Liver (tissue), 9 donors: ENCODE measurements around the gene GNA15. TPM values are rescaled to one million over a fixed set of nuclear protein-coding genes. Genes with fewer than 3 reads are reported as not detected.

Source experiments
- DNase-seq: peaks from one replicate; pipeline ENCODE4 v3.0.0-alpha.2; 2017; ENCODE audit warnings: low spot score
- H3K27ac ChIP-seq, 2 donors: one replicate each; pipeline ENCODE4 v1.7.0; 2013; ENCODE audit warnings: inconsistent platforms in 2 of 2, low read length in 2 of 2, control low read depth in 1 of 2, low read depth in 1 of 2, mild to moderate bottlenecking in 1 of 2
- H3K27me3 ChIP-seq, 4 donors: one replicate each; pipeline versions ENCODE4 v1.6.1 to v1.7.0; 2013; ENCODE audit warnings: low read length in 3 of 4, inconsistent platforms in 1 of 4, mild to moderate bottlenecking in 1 of 4, moderate library complexity in 1 of 4; ENCODE audit not compliant: control insufficient read depth in 4 of 4, insufficient read depth in 4 of 4
- H3K36me3 ChIP-seq, 4 donors: one replicate each; pipeline versions ENCODE4 v1.6.1 to v1.7.0; 2013; ENCODE audit warnings: low read length in 3 of 4, mild to moderate bottlenecking in 3 of 4, low read depth in 1 of 4, moderate library complexity in 1 of 4; ENCODE audit not compliant: control insufficient read depth in 4 of 4, insufficient read depth in 3 of 4
- H3K4me1 ChIP-seq, 4 donors: one replicate each; pipeline versions ENCODE4 v1.6.1 to v1.7.0; 2013; ENCODE audit warnings: low read length in 3 of 4, mild to moderate bottlenecking in 3 of 4, moderate library complexity in 1 of 4; ENCODE audit not compliant: control insufficient read depth in 4 of 4, insufficient read depth in 4 of 4
- H3K4me3 ChIP-seq, 3 donors: one replicate each; pipeline versions ENCODE4 v1.6.1 to v1.7.0; 2013; ENCODE audit warnings: low read length in 3 of 3, control low read depth in 1 of 3, low read depth in 1 of 3, mild to moderate bottlenecking in 1 of 3
- H3K9ac ChIP-seq, 2 donors: one replicate each; pipeline ENCODE4 v1.7.0; 2013; ENCODE audit warnings: low read length in 2 of 2, mild to moderate bottlenecking in 2 of 2, moderate library complexity in 2 of 2, control low read depth in 1 of 2, low read depth in 1 of 2
- H3K9me3 ChIP-seq, 4 donors: one replicate each; pipeline versions ENCODE4 v1.6.1 to v1.7.0; 2013; ENCODE audit warnings: low read length in 3 of 4; ENCODE audit not compliant: control insufficient read depth in 4 of 4
- EGR1 ChIP-seq, 2 donors: IDR thresholded peaks; 2 replicates each; pipeline ENCODE4 v1.6.1; 2016 to 2018; ENCODE audit warnings: antibody characterized with exemption in 2 of 2, low read depth in 2 of 2
- FOXA1 ChIP-seq: IDR thresholded peaks from 2 replicates; pipeline ENCODE4 v1.6.1; 2016; ENCODE audit warnings: antibody characterized with exemption
- FOXA2 ChIP-seq: IDR thresholded peaks from 2 replicates; pipeline ENCODE4 v1.6.1; 2016; ENCODE audit warnings: antibody characterized with exemption
- GABPA ChIP-seq, 2 donors: IDR thresholded peaks in 1 of 2; conservative IDR thresholded peaks in 1 of 2; 2 replicates each; pipeline ENCODE4 v1.6.1; 2016; ENCODE audit warnings: antibody characterized with exemption in 2 of 2, mild to moderate bottlenecking in 1 of 2, moderate library complexity in 1 of 2
- HNF4A ChIP-seq, 2 donors: conservative IDR thresholded peaks; 2 replicates each; pipeline ENCODE4 v1.6.1; 2016; ENCODE audit warnings: antibody characterized with exemption in 2 of 2, mild to moderate bottlenecking in 2 of 2
- HNF4G ChIP-seq: IDR thresholded peaks from 2 replicates; pipeline ENCODE4 v1.6.1; 2016; ENCODE audit warnings: antibody characterized with exemption
- JUND ChIP-seq, 2 donors: IDR thresholded peaks; 2 replicates each; pipeline ENCODE4 v1.6.1; 2016; ENCODE audit warnings: antibody characterized with exemption in 2 of 2
- NR2F2 ChIP-seq: IDR thresholded peaks from 2 replicates; pipeline ENCODE4 v1.6.1; 2016; ENCODE audit warnings: antibody characterized with exemption
- RAD21 ChIP-seq, 2 donors: IDR thresholded peaks; 2 replicates each; pipeline ENCODE4 v1.6.1; 2016; ENCODE audit warnings: antibody characterized with exemption in 2 of 2, mild to moderate bottlenecking in 2 of 2
- RXRA ChIP-seq, 2 donors: IDR thresholded peaks; 2 replicates each; pipeline ENCODE4 v1.6.1; 2017 to 2018; ENCODE audit warnings: antibody characterized with exemption in 2 of 2, mild to moderate bottlenecking in 1 of 2
- SP1 ChIP-seq: IDR thresholded peaks from 2 replicates; pipeline ENCODE4 v1.6.1; 2018; ENCODE audit warnings: antibody characterized with exemption, mild to moderate bottlenecking
- TAF1 ChIP-seq: conservative IDR thresholded peaks from 2 replicates; pipeline ENCODE4 v1.6.1; 2016; ENCODE audit warnings: antibody characterized with exemption, mild to moderate bottlenecking
- YY1 ChIP-seq: IDR thresholded peaks from 2 replicates; pipeline ENCODE4 v1.6.1; 2016; ENCODE audit warnings: antibody characterized with exemption, mild to moderate bottlenecking
- WGBS: extraction: QIAGEN DNeasy Blood & Tissue Kit; methylation state at CpG from one replicate; pipeline ENCODE4 v1.1.7; 2013; 5-methylcytosine and 5-hydroxymethylcytosine counted together
- polyA plus RNA-seq, 2 donors: library from polyadenylated mRNA; stranded (reverse) in 1 of 2; unstranded in 1 of 2; fragments of 200-250 nt in 1 of 2; fragments of >200 nt in 1 of 2; fragmentation: Nextera tagmentation in 1 of 2; extraction: Ambion mirVana in 1 of 2; gene quantifications; one replicate each; pipeline versions ENCODE4 v1.2.1 to v1.2.3, GENCODE V29; 2013 to 2015
- total RNA-seq, 2 donors: library from RNA; depleted of rRNA; stranded (reverse); fragments of >200 nt; gene quantifications; one replicate each; pipeline ENCODE4 v1.2.3, GENCODE V29; 2014
- TF ChIP-seq, protein P1 (sequence below): IDR thresholded peaks from 2 replicates; pipeline ENCODE4 v1.6.1; 2016; ENCODE audit warnings: antibody characterized with exemption
- TF ChIP-seq, protein P2 (sequence below): IDR thresholded peaks from 2 replicates; pipeline ENCODE4 v1.6.1; 2016; ENCODE audit warnings: antibody characterized with exemption, mild to moderate bottlenecking
- TF ChIP-seq, protein P3 (sequence below): IDR thresholded peaks from 2 replicates; pipeline ENCODE4 v1.6.1; 2016; ENCODE audit warnings: antibody characterized with exemption
- TF ChIP-seq, protein P4 (sequence below): IDR thresholded peaks from 2 replicates; pipeline ENCODE4 v1.6.1; 2016; ENCODE audit warnings: antibody characterized with exemption
- TF ChIP-seq, protein P5 (sequence below): fragments of 150-350 bp; IDR thresholded peaks from 2 replicates; pipeline ENCODE4 v1.5.1; 2017; ENCODE audit warnings: improper control_type of control experiment, low read depth, low read length; ENCODE audit not compliant: missing input control
- donor health status: healthy.
- donor health status: healthy.
- donor health status: healthy.
- donor health status: healthy.
- donor health status: healthy.

GNA15 gene
- total and polyA plus RNA-seq, 4 donors: 0.11 to 10.4 (median 1.4) TPM

- H3K36me3 ChIP-seq: peaks cover 0 to 5% (median 1%) of the 10 kb centered on the region in 4 donors
- 97% methylated on average over 18 of the region's 18 CpGs for WGBS
- no peak overlapping the region for H3K27ac ChIP-seq
- no peaks in the 10 kb centered on the region for H3K27me3 ChIP-seq
- no peak for DNase-seq
- H3K9me3 ChIP-seq: no peaks in the 10 kb centered on the region
- no peak overlapping the region for H3K9ac ChIP-seq
- peaks cover 8 to 20% (median 16%) of the 10 kb centered on the region in 4 donors for H3K4me1 ChIP-seq
- no peak overlapping the region for H3K4me3 ChIP-seq
- TF ChIP-seq FOXA1 (no peak), TAF1 (no peak), HNF4G (no peak), NR2F2 (no peak), RXRA (IDR thresholded peaks at IDR 0.05) (no peak), SP1 (no peak), EGR1 (IDR thresholded peaks at IDR 0.05; ENCODE audit: low read depth in 2 of 2) (no peak), HNF4A (conservative IDR thresholded peaks at IDR 0.05) (no peak), GABPA (IDR thresholded peaks at IDR 0.05 in 1 of 2, conservative IDR thresholded peaks at IDR 0.05 in 1 of 2) (no peak), FOXA2 (no peak), RAD21 (IDR thresholded peaks at IDR 0.05) (no peak), JUND (IDR thresholded peaks at IDR 0.05) (no peak), YY1 (no peak)
- TF ChIP-seq, protein P1, sequence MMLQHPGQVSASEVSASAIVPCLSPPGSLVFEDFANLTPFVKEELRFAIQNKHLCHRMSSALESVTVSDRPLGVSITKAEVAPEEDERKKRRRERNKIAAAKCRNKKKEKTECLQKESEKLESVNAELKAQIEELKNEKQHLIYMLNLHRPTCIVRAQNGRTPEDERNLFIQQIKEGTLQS: no peak
- TF ChIP-seq, protein P2, sequence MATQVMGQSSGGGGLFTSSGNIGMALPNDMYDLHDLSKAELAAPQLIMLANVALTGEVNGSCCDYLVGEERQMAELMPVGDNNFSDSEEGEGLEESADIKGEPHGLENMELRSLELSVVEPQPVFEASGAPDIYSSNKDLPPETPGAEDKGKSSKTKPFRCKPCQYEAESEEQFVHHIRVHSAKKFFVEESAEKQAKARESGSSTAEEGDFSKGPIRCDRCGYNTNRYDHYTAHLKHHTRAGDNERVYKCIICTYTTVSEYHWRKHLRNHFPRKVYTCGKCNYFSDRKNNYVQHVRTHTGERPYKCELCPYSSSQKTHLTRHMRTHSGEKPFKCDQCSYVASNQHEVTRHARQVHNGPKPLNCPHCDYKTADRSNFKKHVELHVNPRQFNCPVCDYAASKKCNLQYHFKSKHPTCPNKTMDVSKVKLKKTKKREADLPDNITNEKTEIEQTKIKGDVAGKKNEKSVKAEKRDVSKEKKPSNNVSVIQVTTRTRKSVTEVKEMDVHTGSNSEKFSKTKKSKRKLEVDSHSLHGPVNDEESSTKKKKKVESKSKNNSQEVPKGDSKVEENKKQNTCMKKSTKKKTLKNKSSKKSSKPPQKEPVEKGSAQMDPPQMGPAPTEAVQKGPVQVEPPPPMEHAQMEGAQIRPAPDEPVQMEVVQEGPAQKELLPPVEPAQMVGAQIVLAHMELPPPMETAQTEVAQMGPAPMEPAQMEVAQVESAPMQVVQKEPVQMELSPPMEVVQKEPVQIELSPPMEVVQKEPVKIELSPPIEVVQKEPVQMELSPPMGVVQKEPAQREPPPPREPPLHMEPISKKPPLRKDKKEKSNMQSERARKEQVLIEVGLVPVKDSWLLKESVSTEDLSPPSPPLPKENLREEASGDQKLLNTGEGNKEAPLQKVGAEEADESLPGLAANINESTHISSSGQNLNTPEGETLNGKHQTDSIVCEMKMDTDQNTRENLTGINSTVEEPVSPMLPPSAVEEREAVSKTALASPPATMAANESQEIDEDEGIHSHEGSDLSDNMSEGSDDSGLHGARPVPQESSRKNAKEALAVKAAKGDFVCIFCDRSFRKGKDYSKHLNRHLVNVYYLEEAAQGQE: no peak
- TF ChIP-seq, protein P3, sequence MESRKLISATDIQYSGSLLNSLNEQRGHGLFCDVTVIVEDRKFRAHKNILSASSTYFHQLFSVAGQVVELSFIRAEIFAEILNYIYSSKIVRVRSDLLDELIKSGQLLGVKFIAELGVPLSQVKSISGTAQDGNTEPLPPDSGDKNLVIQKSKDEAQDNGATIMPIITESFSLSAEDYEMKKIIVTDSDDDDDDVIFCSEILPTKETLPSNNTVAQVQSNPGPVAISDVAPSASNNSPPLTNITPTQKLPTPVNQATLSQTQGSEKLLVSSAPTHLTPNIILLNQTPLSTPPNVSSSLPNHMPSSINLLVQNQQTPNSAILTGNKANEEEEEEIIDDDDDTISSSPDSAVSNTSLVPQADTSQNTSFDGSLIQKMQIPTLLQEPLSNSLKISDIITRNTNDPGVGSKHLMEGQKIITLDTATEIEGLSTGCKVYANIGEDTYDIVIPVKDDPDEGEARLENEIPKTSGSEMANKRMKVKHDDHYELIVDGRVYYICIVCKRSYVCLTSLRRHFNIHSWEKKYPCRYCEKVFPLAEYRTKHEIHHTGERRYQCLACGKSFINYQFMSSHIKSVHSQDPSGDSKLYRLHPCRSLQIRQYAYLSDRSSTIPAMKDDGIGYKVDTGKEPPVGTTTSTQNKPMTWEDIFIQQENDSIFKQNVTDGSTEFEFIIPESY: no peak
- TF ChIP-seq, protein P4, sequence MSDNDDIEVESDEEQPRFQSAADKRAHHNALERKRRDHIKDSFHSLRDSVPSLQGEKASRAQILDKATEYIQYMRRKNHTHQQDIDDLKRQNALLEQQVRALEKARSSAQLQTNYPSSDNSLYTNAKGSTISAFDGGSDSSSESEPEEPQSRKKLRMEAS: no peak
- TF ChIP-seq, protein P5, sequence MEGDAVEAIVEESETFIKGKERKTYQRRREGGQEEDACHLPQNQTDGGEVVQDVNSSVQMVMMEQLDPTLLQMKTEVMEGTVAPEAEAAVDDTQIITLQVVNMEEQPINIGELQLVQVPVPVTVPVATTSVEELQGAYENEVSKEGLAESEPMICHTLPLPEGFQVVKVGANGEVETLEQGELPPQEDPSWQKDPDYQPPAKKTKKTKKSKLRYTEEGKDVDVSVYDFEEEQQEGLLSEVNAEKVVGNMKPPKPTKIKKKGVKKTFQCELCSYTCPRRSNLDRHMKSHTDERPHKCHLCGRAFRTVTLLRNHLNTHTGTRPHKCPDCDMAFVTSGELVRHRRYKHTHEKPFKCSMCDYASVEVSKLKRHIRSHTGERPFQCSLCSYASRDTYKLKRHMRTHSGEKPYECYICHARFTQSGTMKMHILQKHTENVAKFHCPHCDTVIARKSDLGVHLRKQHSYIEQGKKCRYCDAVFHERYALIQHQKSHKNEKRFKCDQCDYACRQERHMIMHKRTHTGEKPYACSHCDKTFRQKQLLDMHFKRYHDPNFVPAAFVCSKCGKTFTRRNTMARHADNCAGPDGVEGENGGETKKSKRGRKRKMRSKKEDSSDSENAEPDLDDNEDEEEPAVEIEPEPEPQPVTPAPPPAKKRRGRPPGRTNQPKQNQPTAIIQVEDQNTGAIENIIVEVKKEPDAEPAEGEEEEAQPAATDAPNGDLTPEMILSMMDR: no peak
Measured at GRCh38 chr19:3190470-3190770, 54.6 kb downstream of the GNA15 start.
